GM18951 (cell line): ENCODE data around the gene DDX4.

Source experiments
- POLR2A ChIP-seq: IDR thresholded peaks from 4 replicates; pipeline ENCODE4 v1.6.1; 2011; ENCODE audit warnings: mild to moderate bottlenecking; ENCODE audit not compliant: insufficient read length, insufficient read depth; ENCODE audit errors: extremely low read depth
- in situ Hi-C: fragments of 300-500 bp; cut with MboI; formaldehyde crosslinking; loops from one replicate; pipeline ENCODE4 v1.12.0; 2022; ENCODE audit warnings: low sequenced_read_pairs, mixed read lengths, inconsistent platforms; ENCODE audit not compliant: unreplicated experiment

DDX4 gene

DNA sequence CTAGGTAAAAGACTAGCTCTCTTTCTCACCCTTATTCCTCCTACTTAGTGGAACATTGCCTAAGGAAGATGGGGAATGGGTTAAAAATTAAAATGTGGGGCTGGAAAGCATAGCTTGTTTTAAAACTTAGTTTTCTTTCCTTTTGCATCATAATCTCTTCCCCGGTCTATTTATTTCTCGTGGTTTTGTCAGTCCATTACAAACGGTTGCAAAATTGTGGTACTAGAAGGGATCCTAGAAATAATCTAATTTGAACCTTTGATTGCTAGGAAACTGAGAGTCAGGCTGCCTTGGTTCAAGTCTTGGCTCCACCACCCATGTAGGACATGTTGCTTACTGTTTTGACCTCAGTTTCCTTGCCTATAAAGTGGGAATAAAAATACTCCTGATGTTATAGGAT lies 114.6 kb downstream of the DDX4 start:
- in situ Hi-C loops, result no loop called here

DNA sequence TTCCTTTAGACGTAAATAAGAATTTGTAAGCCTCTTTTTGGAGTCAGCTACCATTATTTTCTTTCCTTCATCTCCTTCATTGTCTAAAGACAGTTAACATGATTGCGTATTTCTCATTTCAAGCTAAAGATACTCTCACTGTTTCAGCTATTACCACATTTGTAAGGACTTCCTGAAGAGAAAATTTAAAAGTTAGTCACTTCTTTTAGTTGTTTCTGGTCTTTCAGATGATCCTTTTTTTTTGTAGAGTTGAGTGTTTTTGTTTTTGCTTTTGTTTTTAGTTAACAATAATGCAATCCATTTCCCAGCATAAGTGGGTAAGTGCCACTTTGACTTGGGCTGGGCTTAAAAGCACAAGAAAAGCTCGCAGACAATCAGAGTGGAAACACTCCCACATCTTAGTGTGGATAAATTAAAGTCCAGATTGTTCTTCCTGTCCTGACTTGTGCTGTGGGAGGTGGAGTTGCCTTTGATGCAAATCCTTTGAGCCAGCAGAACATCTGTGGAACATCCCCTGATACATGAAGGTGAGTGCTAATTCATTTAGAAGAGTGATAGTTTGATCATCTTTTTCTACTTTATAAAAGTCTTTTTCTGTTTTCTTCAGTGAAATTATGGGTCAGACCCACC lies 115.3 kb downstream of the DDX4 start:
- in situ Hi-C loops, result no loop called here

More for the DNA sequence above, 114.6 kb downstream of the DDX4 start:
- no peak for TF ChIP-seq POLR2A

DNA sequence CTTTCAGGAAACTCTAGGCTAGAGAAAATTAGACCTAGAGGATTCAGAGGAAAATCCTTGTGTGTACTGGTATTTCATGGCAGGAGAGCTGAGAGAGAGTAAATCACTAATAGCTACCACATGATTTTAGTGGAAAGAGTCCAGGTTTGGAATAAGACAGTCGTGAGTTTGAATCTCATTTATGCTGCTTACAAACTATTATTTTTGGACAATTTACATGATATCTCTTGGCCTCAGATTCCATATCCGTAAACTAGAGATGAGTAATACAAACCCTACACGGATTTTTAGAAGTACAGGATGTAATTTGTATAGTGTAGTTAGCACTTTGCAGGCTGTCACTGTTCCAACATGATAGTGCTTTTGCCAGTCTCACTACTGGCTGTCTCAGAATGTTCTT lies 116.0 kb downstream of the DDX4 start:
- TF ChIP-seq POLR2A, result no peak
- in situ Hi-C loops, result no loop called here

More for the DNA sequence above, 115.3 kb downstream of the DDX4 start:
- TF ChIP-seq POLR2A, result no peak

DNA sequence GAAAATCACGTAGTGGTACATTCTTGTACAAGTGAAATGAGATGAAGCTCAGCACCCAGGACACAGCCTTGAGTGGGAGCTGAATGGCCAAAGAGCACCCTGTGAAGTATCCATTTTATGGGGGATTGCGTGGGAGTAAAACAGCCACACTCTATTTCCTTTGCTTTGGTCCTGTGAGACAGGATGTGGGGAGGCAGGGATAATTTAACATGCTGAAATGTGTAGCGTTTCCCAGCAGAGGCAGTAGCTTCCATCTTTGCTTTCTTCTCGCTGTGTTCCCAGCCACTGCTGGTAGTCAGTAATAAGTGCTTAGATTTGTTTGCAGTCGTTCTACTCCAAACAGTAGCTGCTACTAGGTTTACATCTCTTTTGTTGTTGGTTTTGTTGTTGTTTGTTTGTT lies 117.6 kb downstream of the DDX4 start:
- in situ Hi-C loops, result no loop called here
- TF ChIP-seq POLR2A, result no peak

DNA sequence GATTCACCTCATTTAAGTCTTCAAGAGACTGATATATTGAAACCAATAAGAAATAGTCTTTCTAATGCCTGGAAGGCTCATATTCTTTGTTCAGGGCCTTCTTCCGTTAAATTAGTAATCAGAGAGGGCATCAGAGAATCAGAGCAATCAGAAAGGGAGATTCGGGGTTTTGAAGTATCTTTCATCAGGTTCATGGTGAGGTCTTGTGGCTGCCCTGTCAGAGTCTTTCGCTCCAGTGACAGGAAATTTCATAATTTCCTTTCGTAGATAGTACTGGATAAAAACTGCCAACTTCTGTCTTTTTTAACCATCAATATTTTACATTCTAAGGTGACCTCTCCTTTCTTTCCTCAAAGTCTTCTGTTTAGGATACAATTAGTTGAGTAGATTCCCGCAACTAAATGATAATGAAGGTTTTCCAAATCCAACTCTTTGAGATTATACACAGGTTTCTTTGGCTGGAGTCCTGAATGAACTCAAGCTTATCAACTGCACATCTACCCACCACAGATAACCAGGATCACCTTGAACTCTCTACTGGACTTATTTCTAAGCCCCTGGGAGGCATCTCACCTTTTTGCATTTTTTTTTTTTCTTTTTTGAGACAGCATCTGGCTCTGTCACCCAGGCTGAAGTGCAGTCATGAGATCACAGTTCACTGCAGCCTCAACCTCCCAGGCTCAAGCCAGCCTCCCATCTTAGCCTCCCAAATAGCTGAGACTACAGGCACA lies 118.8 kb downstream of the DDX4 start:
- TF ChIP-seq POLR2A, result no peak
- in situ Hi-C loops, result no loop called here

DNA sequence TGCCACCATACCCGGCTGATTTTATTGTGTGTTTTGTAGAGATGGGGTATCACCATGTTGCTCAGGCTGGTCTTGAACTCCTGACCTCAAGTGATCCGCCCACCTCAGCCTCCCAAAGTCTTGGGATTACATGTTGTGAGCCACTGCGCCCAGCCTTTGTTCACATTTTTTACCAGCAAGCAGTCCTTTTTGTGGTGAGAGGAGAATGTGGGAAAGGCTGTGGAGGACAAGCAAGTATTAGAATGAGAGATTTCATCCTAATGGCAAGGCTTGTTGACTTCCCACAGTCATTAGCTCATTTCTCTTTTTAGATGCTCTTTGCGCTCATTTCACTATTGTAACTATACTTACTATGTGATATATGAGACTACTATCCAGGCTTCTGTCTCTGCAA lies 119.4 kb downstream of the DDX4 start:
- no peak for TF ChIP-seq POLR2A
- in situ Hi-C loops, result no loop called here

DNA sequence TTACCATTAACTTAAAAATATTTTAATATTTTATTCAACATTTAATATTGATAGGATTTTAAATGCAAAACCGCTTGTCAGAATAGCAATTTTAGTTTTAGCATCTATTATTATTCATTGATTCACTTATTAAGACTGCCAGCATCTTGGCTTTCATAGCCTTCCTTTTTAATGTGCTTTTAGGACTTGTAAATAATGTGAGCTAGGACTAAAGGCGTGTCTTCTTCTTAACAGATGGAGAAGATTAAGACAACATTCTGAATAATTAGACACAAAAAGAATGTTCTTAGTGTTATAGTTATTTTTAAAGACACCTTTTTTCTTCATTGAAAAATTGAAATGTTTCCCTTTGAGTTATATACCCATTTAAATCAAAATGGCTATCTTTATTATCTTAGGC lies 120.2 kb downstream of the DDX4 start:
- in situ Hi-C loops, result no loop called here
- TF ChIP-seq POLR2A, result no peak

DNA sequence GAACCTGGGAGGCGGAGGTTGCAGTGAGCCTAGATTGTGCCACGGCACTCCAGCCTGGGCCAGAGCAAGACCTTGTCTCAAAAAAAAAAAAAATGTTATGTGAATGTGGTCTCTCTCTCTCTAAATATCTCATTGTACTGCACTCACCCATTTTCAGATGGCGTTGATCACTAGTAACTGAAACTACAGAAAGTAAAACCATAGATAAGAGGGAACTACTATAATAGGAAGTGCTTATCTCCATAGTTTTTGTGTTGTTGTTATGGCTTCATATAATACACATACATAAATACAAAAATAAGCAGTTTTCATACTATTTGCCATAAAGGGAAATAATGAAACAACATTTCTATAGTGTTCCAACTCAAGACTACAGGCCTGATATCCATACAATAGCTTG lies 122.4 kb downstream of the DDX4 start:
- in situ Hi-C loops, result no loop called here
- TF ChIP-seq POLR2A, result no peak

DNA sequence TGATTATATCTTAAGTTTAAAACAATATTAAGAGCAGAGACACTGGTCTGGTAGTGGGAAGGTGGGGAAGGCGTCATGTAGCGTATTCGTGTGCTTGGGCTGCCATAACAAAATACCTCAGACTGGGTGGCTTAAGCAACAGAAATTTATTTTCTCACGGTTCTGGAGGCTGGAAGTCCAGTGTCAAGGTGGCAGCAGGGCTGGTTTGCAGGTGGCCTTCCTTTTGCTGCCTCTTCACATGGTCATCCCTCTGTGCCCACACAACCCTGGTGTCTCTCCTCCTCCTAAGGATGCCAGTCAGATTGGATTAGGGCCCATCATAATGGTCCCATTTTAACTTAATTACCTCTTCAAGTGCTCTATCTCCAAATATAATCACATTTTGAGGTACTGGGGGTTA lies 122.8 kb downstream of the DDX4 start:
- TF ChIP-seq POLR2A, result no peak
- in situ Hi-C loops, result no loop called here

DNA sequence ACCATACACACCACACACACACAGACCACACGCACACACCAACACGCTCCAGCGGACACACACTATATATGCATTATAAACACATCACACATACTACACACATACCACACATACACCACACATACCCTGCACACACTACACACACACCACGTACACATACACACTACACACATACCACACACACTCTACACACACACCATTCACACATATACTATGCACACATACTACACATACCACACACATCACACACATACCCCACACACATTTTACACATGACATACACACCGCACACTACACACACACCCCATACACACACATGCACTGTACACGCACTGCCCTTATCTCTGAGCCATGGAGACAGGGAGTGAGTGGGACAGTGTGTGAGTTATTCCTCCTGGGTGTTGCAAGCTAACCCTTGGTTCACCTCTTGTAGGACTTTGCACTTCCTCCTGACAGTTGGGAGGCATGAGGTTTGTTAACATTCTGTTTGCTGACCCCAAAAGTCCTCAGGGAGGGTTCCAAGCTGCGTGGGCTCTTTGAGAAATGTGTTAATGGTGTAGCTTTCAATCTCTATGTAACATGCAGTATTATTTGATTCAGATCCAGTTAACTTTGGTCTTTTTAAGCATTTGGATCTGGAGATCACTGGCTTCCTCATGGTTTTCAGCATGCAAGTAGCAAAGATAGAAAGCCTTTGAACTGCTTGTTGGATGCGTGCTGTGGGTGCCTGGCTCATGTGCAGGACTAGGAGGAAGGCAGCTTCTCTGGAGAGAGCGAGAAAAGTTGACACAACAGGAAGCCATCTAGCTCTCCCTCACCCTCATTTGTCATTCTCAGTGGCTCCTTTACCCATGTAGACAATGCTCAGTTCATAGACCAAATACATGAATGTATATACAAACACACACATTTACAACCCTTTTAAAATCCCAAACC lies 127.0 kb downstream of the DDX4 start:
- no peak for TF ChIP-seq POLR2A
- in situ Hi-C loops, result no loop called here

DNA sequence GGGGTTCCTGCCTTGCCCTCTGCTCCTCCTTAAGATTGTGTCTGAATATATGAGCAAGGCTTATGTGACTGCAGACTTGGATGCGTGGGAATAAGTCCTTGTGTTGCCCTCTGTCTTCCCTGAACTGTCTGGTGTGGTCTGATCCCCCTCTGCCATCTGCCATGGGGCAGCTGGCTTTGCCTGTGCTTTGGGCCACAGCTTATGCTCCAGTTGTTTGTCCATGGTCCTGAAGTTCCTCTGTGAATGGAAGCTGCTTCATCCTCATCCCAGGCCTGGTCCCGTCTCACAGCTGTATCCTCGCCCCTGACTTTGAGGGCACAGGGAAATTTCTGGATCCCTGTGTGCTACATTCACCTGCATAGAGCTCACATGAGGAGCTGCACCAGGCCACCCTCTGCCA lies 128.0 kb downstream of the DDX4 start:
- in situ Hi-C loops, result no loop called here
- TF ChIP-seq POLR2A, result no peak

DNA sequence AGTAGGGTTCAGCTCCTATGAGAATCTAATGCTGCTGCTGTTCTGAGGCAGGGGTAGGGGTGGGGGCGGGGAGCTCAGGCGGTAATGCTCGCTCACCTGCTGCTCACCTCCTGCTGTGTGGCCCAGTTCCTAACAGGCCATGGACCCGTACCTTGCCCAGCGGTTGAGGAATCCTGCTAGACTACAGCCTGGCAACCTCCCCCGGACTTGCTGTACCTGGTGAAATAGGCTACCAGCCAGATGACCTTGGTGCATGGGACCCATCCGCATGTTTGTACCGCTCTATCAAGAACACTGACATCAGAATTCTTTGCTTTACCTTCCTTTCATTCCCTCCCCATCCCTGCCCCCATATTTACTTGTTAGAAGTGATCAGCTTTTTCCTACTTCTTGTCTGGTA lies 128.6 kb downstream of the DDX4 start:
- TF ChIP-seq POLR2A, result no peak
- in situ Hi-C loops, result no loop called here
